GM19043 (cell line): ENCODE measurements around the gene CFAP57.

Experiments
- ATAC-seq: cut with Tn5 transposase; IDR thresholded peaks from one replicate; pipeline ENCODE4 v1.9.1; 2021; ENCODE audit warnings: low read depth; ENCODE audit not compliant: unreplicated experiment

Gene CFAP57

GRCh38 chr1:43251024-43251423, 78.9 kb downstream of the CFAP57 start:
- no peak for ATAC-seq

- ATAC-seq: no peak
Observed at GRCh38 chr1:43252225-43252624, 80.1 kb downstream of the CFAP57 start.

- no peak for ATAC-seq
Observed at GRCh38 chr1:43253173-43253572, 81.0 kb downstream of the CFAP57 start.

- ATAC-seq: no peak
Observed at GRCh38 chr1:43253876-43254275, 81.7 kb downstream of the CFAP57 start.

GRCh38 chr1:43255438-43256210, 83.5 kb downstream of the CFAP57 start:
- no peak for ATAC-seq

GRCh38 chr1:43256675-43257570, 84.8 kb downstream of the CFAP57 start:
- ATAC-seq: no peak

- ATAC-seq: no peak
Observed at GRCh38 chr1:43258370-43258769, 86.2 kb downstream of the CFAP57 start.

GRCh38 chr1:43265431-43265830, 93.3 kb downstream of the CFAP57 start:
- no peak for ATAC-seq

- no peak for ATAC-seq
Observed at GRCh38 chr1:43266881-43267280, 94.8 kb downstream of the CFAP57 start.

- no peak for ATAC-seq
Observed at GRCh38 chr1:43267291-43267805, 95.2 kb downstream of the CFAP57 start.

- ATAC-seq: no peak
Observed at GRCh38 chr1:43267818-43268425, 95.8 kb downstream of the CFAP57 start.

- no peak for ATAC-seq
Observed at GRCh38 chr1:43269627-43270375, 97.7 kb downstream of the CFAP57 start, which contains the start of gene TMEM125. Gene TMEM125 (plus strand): TSS chr1:43269983. CDS start chr1:43272723, 2,740 bp downstream.

- no peak for ATAC-seq
Observed at GRCh38 chr1:43270421-43271095, 98.4 kb downstream of the CFAP57 start.

- no peak for ATAC-seq
Observed at GRCh38 chr1:43271186-43272118, 99.3 kb downstream of the CFAP57 start.

GRCh38 chr1:43272161-43272560, 100.0 kb downstream of the CFAP57 start:
- ATAC-seq: no peak

- ATAC-seq: no peak
Observed at GRCh38 chr1:43272576-43273571, 100.7 kb downstream of the CFAP57 start.

- ATAC-seq: no peak
Observed at GRCh38 chr1:43273708-43274107, 101.6 kb downstream of the CFAP57 start.
